D341Med (cell line): ENCODE data around the gene THRB.

ENCODE experiments used
- DNase-seq: peaks from one replicate; pipeline ENCODE4 v3.0.0; 2012; ENCODE audit warnings: low spot score

THRB gene

DNA sequence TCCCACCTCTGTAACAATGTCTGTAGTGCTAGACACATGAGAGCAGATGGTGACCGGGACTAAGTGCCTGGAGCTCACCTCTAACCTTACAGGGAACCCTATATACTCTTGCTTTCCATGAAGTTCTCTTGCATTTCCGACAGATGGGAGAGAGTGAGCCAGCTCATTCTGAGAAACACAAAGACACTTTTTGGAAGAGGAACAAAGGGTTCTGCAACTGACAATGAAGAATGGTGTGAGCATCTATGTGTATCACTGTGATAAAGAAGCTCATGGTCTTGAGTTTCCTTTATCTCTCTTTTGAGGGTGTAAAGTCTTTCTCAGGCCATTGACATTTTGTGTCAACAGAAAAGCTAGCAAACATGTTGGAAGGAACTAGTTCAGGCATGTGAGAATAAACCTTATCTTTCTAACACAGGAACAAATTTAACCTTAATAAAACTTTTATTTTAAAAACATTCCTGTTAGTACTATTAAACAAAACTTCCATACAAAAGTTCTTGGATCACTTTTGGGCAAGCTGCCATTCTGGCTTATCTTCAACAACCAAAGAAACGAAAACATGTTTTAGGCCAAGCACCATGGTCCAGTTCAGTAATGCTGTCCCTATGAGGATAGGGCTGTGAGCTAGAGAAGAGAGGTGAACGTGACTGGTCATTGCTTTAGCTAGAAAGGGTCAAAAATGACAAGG is 142.7 kb downstream of the THRB start:
- no peak for DNase-seq

GRCh38 chr3:24349367-24350019 is 145.2 kb downstream of the THRB start:
- DNase-seq, result no peak

- DNase-seq, result no peak
Observed at GRCh38 chr3:24348348-24348747, 146.3 kb downstream of the THRB start.

- DNase-seq, result no peak
Observed at GRCh38 chr3:24344784-24345439, 149.7 kb downstream of the THRB start.

DNA sequence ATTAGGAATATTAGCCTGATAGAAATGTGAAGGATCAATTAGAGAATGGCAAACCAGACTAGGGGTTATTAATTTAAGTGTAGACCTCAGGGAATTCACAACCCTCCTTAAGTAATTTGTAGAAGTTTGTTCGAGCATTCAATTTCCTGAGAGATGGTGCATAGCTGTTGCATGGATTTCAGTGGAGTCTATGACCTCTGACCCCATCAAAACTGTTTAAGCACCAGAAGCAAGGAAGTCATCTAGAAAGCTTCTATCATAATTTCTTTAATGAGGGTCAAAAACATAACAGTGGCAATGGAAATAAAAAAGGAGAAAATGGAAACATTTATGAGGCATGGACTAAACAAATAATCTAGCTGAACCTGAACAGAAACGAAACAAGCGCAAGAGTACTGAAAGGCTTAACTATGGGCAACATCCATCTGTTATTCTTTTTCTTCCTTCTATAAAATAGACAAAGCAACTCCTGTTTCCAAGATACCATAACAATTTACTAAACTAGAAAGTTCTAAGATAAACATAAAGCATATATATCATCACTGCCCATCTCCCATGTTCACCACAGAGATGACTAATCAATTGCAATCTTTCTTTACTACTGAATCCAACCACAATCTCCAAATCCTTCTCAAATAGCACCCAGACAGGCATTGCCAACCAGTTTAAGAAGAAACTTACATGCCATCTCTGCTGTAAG is 151.4 kb downstream of the THRB start:
- DNase-seq, result no peak

GRCh38 chr3:24342275-24342674 is 152.4 kb downstream of the THRB start:
- DNase-seq, result no peak

GRCh38 chr3:24341668-24342067 is 153.0 kb downstream of the THRB start:
- no peak for DNase-seq

- DNase-seq, result no peak
Observed at GRCh38 chr3:24340966-24341365, 153.7 kb downstream of the THRB start.

DNA sequence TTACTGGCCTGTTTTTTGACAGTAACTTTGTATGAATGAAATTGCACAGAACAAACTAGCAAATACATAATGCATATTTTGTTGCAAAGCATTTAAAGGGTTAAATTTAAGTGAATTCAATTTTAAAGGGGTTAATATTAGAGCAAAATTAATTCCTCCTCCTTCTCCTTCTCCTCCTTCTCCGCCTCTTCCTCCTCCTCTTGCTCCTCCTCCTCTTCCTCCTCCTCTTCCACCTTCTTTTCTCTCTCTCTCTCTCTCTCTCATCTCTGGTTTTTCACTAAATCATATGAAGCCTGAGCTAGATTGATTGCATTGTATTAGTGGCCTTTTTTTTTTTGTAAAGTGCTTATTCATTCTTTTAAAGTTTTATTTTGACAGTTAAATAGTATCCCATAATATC is 154.5 kb downstream of the THRB start:
- DNase-seq, result no peak

DNA sequence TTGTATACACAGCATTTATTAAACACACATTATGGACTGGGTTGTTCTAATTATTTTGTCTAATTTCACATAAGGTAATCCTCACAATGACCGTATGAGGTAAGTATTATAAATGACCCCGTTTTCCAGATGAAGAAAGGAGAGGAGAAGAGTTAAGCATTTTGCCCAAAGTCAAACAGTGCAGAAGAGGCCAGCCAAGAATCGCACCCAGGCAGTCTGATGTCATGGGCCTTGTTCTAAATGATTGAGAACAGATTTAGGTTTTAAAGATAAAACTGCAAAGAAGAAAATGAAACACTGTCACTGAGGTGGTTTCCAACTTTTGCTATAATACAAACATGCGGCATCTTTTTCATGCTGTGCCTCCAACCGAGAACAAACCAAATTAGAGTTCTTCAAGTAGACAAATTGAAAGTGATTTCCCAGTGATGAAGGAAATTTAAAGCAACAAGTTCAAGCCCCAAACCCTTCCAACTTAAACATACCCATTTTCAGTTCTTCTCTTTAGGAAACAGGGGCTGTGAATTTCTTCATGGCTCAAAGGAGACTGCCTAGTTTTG is 155.3 kb downstream of the THRB start:
- DNase-seq, result no peak

- DNase-seq, result no peak
Observed at GRCh38 chr3:24338409-24339130, 156.1 kb downstream of the THRB start.

- no peak for DNase-seq
Observed at GRCh38 chr3:24336101-24336500, 158.5 kb downstream of the THRB start.

- DNase-seq, result no peak
Observed at GRCh38 chr3:24332092-24332491, 162.6 kb downstream of the THRB start.

DNA sequence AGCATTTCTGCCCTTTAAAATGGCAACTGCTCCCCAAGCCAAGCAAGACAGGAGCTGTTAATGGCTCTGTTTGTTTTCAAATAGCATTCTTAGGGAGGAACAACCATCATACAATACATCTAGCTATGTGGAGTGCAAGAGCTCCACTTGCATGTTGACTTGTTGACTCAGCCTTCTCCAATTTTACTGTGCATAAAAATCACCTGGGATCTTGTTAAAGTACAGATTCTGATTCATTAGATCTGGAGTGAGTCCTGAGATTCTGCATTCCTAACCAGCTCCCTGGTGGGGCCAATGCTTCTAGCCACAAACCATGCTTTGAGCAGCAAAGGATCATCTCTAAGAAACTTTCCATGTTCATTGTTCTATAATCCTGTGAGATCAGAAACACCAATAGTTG is 171.4 kb downstream of the THRB start:
- no peak for DNase-seq

GRCh38 chr3:24320601-24321000 is 174.0 kb downstream of the THRB start:
- DNase-seq, result no peak

- no peak for DNase-seq
Observed at GRCh38 chr3:24318677-24319287, 175.9 kb downstream of the THRB start.

GRCh38 chr3:24316887-24317383 is 177.7 kb downstream of the THRB start:
- DNase-seq, result no peak

GRCh38 chr3:24315971-24316370 is 178.7 kb downstream of the THRB start:
- DNase-seq, result no peak

DNA sequence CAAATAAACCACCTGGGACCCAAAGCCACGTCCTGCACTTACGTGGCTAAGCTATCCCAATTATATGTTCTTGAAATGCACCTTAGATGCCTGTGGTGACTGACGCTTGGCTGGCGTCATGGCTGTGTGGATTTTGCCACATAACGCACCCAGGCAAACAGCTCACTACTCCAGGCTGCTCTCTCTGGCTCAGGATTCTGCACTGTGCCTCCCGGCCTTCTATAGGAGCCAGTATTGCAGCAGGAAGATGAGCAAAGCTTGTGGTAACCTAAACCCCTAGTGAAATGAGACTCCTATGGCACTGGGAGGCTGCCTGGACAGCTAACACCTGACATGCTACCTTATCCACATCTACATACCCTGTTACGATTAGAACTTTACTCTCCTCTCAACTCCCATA is 179.3 kb downstream of the THRB start:
- no peak for DNase-seq

DNA sequence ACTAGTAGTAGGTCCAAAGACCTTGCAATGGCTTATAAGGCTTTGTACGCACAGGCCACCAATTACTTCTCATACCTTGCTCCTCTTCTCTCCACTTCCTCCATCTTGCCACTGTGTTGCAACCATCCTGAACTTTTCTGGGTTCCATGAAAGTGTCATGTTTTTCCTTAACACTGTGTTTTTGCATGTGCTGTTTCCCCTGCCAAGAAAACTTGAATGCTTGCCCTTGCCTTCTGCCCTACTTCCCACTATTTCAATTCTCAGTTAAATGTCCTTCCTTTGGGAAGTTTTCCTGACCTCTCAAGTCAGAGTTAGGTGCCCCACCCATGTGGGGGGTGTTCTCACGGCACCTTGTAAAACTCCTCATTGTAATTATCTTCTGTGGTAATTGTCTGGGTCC is 182.8 kb downstream of the THRB start:
- no peak for DNase-seq

GRCh38 chr3:24310887-24311286 is 183.8 kb downstream of the THRB start:
- DNase-seq, result no peak
